Kidney (tissue), 14 donors: ENCODE results near the gene LTO1. TPM values are rescaled to one million over a fixed set of nuclear protein-coding genes. Genes with fewer than 3 reads are reported as not detected.

Experiments
- DNase-seq, 5 donors: peaks; one replicate each; pipeline ENCODE4 v3.0.0-alpha.2; 2013 to 2020
- FAIRE-seq: peaks from 2 replicates; lab custom pipeline; 2012; peaks lifted over from hg19 to GRCh38; lab: Jason Lieb, UNC
- H3K27ac ChIP-seq, 2 donors: one replicate each; pipeline ENCODE4 v1.7.0; 2013; ENCODE audit warnings: low read depth in 2 of 2, low read length in 2 of 2, inconsistent platforms in 1 of 2
- H3K27me3 ChIP-seq: one replicate; pipeline ENCODE4 v1.7.1; 2013; ENCODE audit warnings: low read length, inconsistent platforms; ENCODE audit not compliant: control insufficient read depth, insufficient read depth
- H3K36me3 ChIP-seq, 3 donors: one replicate each; pipeline versions ENCODE4 v1.7.0 to v1.7.1; 2013; ENCODE audit warnings: low read length in 3 of 3, control low read depth in 1 of 3, inconsistent platforms in 1 of 3; ENCODE audit not compliant: insufficient read depth in 3 of 3, control insufficient read depth in 2 of 3
- H3K4me1 ChIP-seq, 3 donors: one replicate each; pipeline versions ENCODE4 v1.7.0 to v1.7.1; 2013; ENCODE audit warnings: low read length in 3 of 3, inconsistent platforms in 1 of 3, low read depth in 1 of 3; ENCODE audit not compliant: control insufficient read depth in 2 of 3, insufficient read depth in 2 of 3
- H3K4me3 ChIP-seq, 3 donors: one replicate each; pipeline versions ENCODE4 v1.7.0 to v1.8.1; 2013; ENCODE audit warnings: low read length in 3 of 3, control low read depth in 1 of 3, inconsistent platforms in 1 of 3
- H3K9ac ChIP-seq, 3 donors: one replicate each; pipeline versions ENCODE4 v1.7.0 to v1.7.1; 2013; ENCODE audit warnings: low read length in 3 of 3, control low read depth in 1 of 3, inconsistent platforms in 1 of 3
- H3K9me3 ChIP-seq, 3 donors: one replicate each; pipeline versions ENCODE4 v1.7.0 to v1.7.1; 2013; ENCODE audit warnings: low read length in 3 of 3, control low read depth in 1 of 3, inconsistent platforms in 1 of 3; ENCODE audit not compliant: control insufficient read depth in 2 of 3, insufficient read depth in 1 of 3
- CTCF ChIP-seq: IDR thresholded peaks from 3 replicates; pipeline ENCODE4 v1.5.1; 2012; ENCODE audit warnings: mild to moderate bottlenecking, moderate library complexity, borderline replicate concordance; ENCODE audit not compliant: insufficient read depth; ENCODE audit errors: extremely low read depth
- intact Hi-C: fragments of 100-400 bp; cut with DNase I; formaldehyde crosslinking; loops from one replicate; pipeline ENCODE4 v1.11.1; 2022
- polyA plus RNA-seq: library from polyadenylated mRNA; stranded (reverse); fragments of 350-450 nt; fragmentation: Illumina TruSeq; extraction: RNeasy Lipid Tissue Mini Kit (QIAGEN cat#74804); gene quantifications from one replicate; pipeline ENCODE4 v1.2.3, GENCODE V29; 2014; ENCODE audit warnings: low read depth, low replicate concordance; ENCODE audit not compliant: insufficient read depth
- total RNA-seq: library from RNA; stranded (reverse); fragmentation: NEBNext Ultra II Directional; extraction: Animal tissue kit (Norgen Biotek cat#: 25700); gene quantifications from one replicate; pipeline ENCODE4 v1.2.1, GENCODE V29; 2021
- donor health status: control.
- donor health status: control.
- donor health status: control.
- donor health status: control.
- donor health status: control.
- donor health status: DM: yes; HTN: yes; CAD: no.
- donor health status: Normal renal cell carcinoma (clear cell type).

LTO1 gene
- total and polyA plus RNA-seq, 2 donors from 2014 or later = 14.6 to 21.9 TPM

- Histone ChIP-seq H3K27ac (no peak overlapping the region), H3K27me3 (no peaks in the 10 kb centered on the region), H3K36me3 (no peaks in the 10 kb centered on the region), H3K9ac (no peak overlapping the region), H3K9me3 (no peaks in the 10 kb centered on the region), H3K4me1 (no peaks in the 10 kb centered on the region), H3K4me3 (no peak overlapping the region)
- intact Hi-C loops = loop anchor here (10.0 kb wide), 1 partner anchor 499 kb away; no protein-coding TSS in a partner anchor
- no peak for FAIRE-seq
- no peak for DNase-seq
- TF ChIP-seq CTCF = no peak
Observed at GRCh38 chr11:69695581-69695980, 20.4 kb upstream of the LTO1 start.

- Histone ChIP-seq H3K9me3 (no peaks in the 10 kb centered on the region), H3K9ac (no peak overlapping the region), H3K27me3 (no peaks in the 10 kb centered on the region), H3K4me1 (no peaks in the 10 kb centered on the region), H3K4me3 (no peak overlapping the region), H3K36me3 (no peaks in the 10 kb centered on the region), H3K27ac (no peak overlapping the region)
- intact Hi-C loops = loop anchor here (10.0 kb wide), 1 partner anchor 500 kb away; no protein-coding TSS in a partner anchor
- no peak for TF ChIP-seq CTCF
- FAIRE-seq (no peak), DNase-seq (no peak)
Observed at GRCh38 chr11:69694781-69695180, 19.6 kb upstream of the LTO1 start.

GRCh38 chr11:69692422-69692821 lies 17.3 kb upstream of the LTO1 start:
- H3K27ac ChIP-seq = no peak overlapping the region
- intact Hi-C loops = loop anchor here (10.0 kb wide), 1 partner anchor 502 kb away; no protein-coding TSS in a partner anchor
- no peak overlapping the region for H3K4me3 ChIP-seq
- H3K9me3 ChIP-seq = no peaks in the 10 kb centered on the region
- no peaks in the 10 kb centered on the region for H3K36me3 ChIP-seq
- no peaks in the 10 kb centered on the region for H3K4me1 ChIP-seq
- TF ChIP-seq CTCF = no peak
- FAIRE-seq = no peak
- no peak overlapping the region for H3K9ac ChIP-seq
- H3K27me3 ChIP-seq = no peaks in the 10 kb centered on the region
- no peak for DNase-seq

GRCh38 chr11:69691463-69691862 lies 16.3 kb upstream of the LTO1 start:
- no peaks in the 10 kb centered on the region for H3K27me3 ChIP-seq
- intact Hi-C loops = loop anchor here (10.0 kb wide), 1 partner anchor 503 kb away; no protein-coding TSS in a partner anchor
- H3K36me3 ChIP-seq = no peaks in the 10 kb centered on the region
- no peak for TF ChIP-seq CTCF
- no peak overlapping the region for H3K27ac ChIP-seq
- H3K4me1 ChIP-seq = no peaks in the 10 kb centered on the region
- H3K9ac ChIP-seq = no peak overlapping the region
- no peak for DNase-seq
- no peaks in the 10 kb centered on the region for H3K9me3 ChIP-seq
- FAIRE-seq = no peak
- H3K4me3 ChIP-seq = no peak overlapping the region
